Measurements from ENCODE around the gene CSK.

The CSK gene

GRCh38 chr15:74788042-74788682, 6.3 kb downstream of the CSK start:
- no peak for DNase-seq

- no peak for DNase-seq
Observed at GRCh38 chr15:74788683-74789151, 6.8 kb downstream of the CSK start.

- no peak for DNase-seq
Observed at GRCh38 chr15:74789171-74789631, 7.3 kb downstream of the CSK start.

GRCh38 chr15:74789741-74790079, 7.8 kb downstream of the CSK start:
- no peak for DNase-seq

GRCh38 chr15:74790080-74790916, 8.4 kb downstream of the CSK start:
- DNase-seq: no peak

- no peak for DNase-seq
Observed at GRCh38 chr15:74791007-74791406, 9.1 kb downstream of the CSK start.

GRCh38 chr15:74791667-74792066, 9.8 kb downstream of the CSK start:
- DNase-seq: no peak

GRCh38 chr15:74792227-74793016, 10.5 kb downstream of the CSK start:
- no peak for DNase-seq

GRCh38 chr15:74793135-74794028, 11.5 kb downstream of the CSK start:
- no peak for DNase-seq

- DNase-seq: no peak
Observed at GRCh38 chr15:74794248-74794969, 12.5 kb downstream of the CSK start.

GRCh38 chr15:74794970-74795349, 13.1 kb downstream of the CSK start:
- DNase-seq: no peak

GRCh38 chr15:74795966-74796625, 14.2 kb downstream of the CSK start:
- DNase-seq: no peak

GRCh38 chr15:74798388-74799254, 16.7 kb downstream of the CSK start:
- no peak for DNase-seq

GRCh38 chr15:74799255-74799855, 17.5 kb downstream of the CSK start:
- DNase-seq: no peak

- no peak for DNase-seq
Observed at GRCh38 chr15:74799856-74800558, 18.1 kb downstream of the CSK start.

- no peak for DNase-seq
Observed at GRCh38 chr15:74800559-74801094, 18.7 kb downstream of the CSK start.

- DNase-seq: no peak
Observed at GRCh38 chr15:74801311-74801997, 19.6 kb downstream of the CSK start.

- no peak for DNase-seq
Observed at GRCh38 chr15:74802290-74802689, 20.4 kb downstream of the CSK start.
